HG02678 (cell line): ENCODE measurements around the gene ESM1.

Experiments
- ATAC-seq: cut with Tn5 transposase; IDR thresholded peaks from one replicate; pipeline ENCODE4 v1.9.1; 2021; ENCODE audit warnings: mild to moderate bottlenecking, moderate library complexity; ENCODE audit not compliant: unreplicated experiment

Gene ESM1

GRCh38 chr5:54988218-54988617, 2.8 kb upstream of the ESM1 start:
- no peak for ATAC-seq

- no peak for ATAC-seq
Measured at GRCh38 chr5:54986269-54986654, 869 bp upstream of the ESM1 start.

GRCh38 chr5:54981928-54982327, 3.5 kb downstream of the ESM1 start:
- ATAC-seq, result no peak

- ATAC-seq, result no peak
Measured at GRCh38 chr5:54975701-54976100, 9.7 kb downstream of the ESM1 start.

- ATAC-seq, result no peak
Measured at GRCh38 chr5:54969856-54970828, 15.3 kb downstream of the ESM1 start.

- no peak for ATAC-seq
Measured at GRCh38 chr5:54969242-54969641, 16.2 kb downstream of the ESM1 start.

- ATAC-seq, result no peak
Measured at GRCh38 chr5:54965806-54966205, 19.6 kb downstream of the ESM1 start.

- ATAC-seq, result no peak
Measured at GRCh38 chr5:54964405-54964804, 21.0 kb downstream of the ESM1 start.

GRCh38 chr5:54959673-54960418, 25.5 kb downstream of the ESM1 start:
- no peak for ATAC-seq

GRCh38 chr5:54956922-54957321, 28.5 kb downstream of the ESM1 start:
- no peak for ATAC-seq

- no peak for ATAC-seq
Measured at GRCh38 chr5:54947187-54947586, 38.2 kb downstream of the ESM1 start.

GRCh38 chr5:54946306-54946819, 39.0 kb downstream of the ESM1 start:
- no peak for ATAC-seq

- ATAC-seq, result no peak
Measured at GRCh38 chr5:54944364-54944763, 41.0 kb downstream of the ESM1 start.

- ATAC-seq, result no peak
Measured at GRCh38 chr5:54942064-54942778, 43.2 kb downstream of the ESM1 start.

- no peak for ATAC-seq
Measured at GRCh38 chr5:54936201-54936600, 49.2 kb downstream of the ESM1 start.

- ATAC-seq, result no peak
Measured at GRCh38 chr5:54932789-54933188, 52.6 kb downstream of the ESM1 start.

GRCh38 chr5:54930736-54931135, 54.7 kb downstream of the ESM1 start:
- ATAC-seq, result no peak
